NCI-H748 treated with DMSO at 0.1 percent for 48 hours (cell line): Measurements from ENCODE around the gene KLHL3.

Experiments used
- DNase-seq: peaks from one replicate; lab custom pipeline; 2025; lab: John Stamatoyannopoulos, UW

The KLHL3 gene

GRCh38 chr5:137708796-137709559 is 26.9 kb downstream of the KLHL3 start:
- no peak for DNase-seq

GRCh38 chr5:137708062-137708461 is 27.8 kb downstream of the KLHL3 start:
- no peak for DNase-seq

DNA sequence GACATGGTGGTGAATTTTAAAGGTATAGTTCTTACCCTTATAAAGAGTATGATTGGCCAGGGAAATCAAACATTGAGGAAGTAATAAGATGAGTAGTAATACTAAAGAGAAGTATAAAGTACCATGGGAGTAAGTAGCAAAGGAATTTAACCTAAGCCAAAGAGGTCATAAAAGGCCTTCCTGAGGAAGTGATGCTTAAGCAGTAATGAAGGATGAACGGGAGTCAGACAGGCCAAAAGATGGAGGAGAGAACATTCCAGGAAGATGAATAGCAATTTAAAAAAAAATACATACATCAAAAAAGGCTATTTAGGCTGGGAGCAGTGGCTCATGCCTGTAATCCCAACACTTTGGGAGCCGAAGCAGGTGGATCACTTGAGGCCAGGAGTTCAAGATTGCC is 29.0 kb downstream of the KLHL3 start:
- no peak for DNase-seq

- no peak for DNase-seq
Observed at GRCh38 chr5:137705106-137705505, 30.8 kb downstream of the KLHL3 start.

DNA sequence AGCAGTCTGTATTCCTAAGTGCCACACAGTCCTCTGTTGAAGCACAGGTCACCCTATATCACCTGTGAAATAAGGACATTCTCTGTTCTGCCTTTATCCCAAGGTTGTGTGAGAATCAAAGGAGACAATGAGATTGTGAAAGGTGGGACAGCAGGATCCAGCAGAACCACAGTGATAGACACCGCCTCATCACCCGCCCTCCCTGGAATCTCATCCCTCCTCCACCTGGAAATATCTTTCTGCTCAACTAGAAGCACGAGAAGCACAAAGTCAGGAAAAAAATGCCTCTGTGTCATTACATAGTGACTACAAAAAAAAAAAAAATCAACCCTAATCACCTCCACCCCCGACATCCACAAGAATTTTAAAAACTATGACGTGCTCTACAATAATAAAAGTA is 32.3 kb downstream of the KLHL3 start:
- DNase-seq: no peak

GRCh38 chr5:137700282-137700680 is 35.6 kb downstream of the KLHL3 start:
- DNase-seq: no peak

GRCh38 chr5:137699336-137700281 is 36.3 kb downstream of the KLHL3 start:
- no peak for DNase-seq

GRCh38 chr5:137696481-137696880 is 39.4 kb downstream of the KLHL3 start:
- no peak for DNase-seq

GRCh38 chr5:137695651-137696428 is 40.0 kb downstream of the KLHL3 start:
- DNase-seq: no peak

DNA sequence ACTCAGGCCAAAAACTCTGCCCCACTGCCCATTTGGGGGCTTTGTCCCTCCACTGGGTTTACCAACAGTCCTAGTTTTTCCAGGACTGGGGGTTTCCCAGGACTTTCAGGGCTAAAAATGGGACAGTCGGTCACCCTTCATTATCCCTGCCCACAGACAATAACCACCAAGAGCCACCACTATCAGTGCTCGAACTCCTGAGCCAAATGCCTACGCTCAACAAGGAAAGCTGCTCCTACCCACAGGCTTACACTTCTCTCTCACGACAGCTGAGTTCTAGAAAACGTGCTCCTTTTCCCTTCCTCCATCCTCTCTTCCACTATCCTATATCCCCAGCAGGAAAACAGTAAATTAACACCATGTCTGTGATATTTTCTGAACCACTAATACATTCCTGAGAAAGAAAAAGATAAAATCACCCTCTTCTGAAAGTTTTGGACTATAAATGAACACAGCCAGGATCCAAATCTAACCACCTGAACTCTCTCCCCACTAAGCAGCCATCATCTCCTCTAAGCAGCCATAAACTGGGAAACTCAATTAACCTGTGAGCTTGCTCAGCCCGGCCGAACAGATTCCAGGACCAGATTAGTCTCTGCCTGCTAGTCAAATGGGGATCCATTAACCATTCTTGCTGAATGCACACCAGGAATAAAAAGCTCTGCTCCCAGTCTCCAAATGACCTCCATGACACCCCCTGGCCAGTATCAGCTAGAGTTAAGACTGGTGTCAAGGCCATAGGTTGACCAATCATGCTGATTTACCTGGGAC is 41.8 kb downstream of the KLHL3 start:
- no peak for DNase-seq

GRCh38 chr5:137693307-137693950 is 42.5 kb downstream of the KLHL3 start:
- DNase-seq: no peak

DNA sequence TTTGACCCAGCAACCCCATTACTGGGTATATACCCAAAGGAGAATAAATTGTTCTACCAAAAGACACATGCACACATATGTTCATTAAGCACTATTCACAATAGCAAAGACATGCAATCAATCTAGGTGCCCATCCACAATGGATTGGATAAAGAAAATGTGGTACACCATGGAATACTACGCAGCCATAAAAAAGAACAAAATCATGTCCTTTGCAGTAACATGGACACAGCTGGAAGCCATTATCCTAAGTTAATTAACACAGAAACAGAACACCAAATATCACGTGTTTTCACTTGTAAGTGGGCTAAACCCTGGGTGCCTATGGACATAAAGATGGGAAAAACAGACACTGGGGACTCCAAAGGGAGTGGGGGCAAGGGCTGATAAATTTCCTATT is 46.6 kb downstream of the KLHL3 start:
- no peak for DNase-seq

DNA sequence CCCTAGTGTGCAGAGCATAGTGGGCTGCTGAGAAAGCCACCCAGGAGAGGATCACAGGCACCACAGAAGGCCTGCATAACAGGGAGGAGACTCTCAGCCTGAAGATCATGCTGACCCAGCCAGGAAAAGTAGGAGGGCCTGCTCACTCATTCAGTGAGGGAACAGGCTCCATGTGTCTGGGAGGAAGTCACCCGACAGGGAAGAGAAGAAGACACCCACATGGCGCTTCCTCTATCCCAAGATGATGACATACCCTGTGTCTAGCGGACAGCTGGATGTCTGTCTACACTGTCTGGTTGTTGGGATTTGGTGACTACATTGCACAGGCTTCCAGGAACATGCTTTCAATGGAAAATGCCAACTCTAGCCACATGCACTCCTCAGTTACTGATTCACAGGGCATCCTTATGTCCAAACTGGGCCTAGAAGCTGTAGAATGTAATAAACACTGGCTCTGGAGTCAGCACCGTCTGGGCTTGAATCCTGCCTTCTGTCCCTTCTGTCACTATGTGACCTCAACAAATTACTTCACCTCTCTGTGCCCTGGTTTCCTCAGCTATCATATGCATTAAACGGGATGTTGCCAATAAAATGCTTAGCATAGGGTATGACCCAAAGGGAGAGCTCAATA is 47.6 kb downstream of the KLHL3 start:
- no peak for DNase-seq

DNA sequence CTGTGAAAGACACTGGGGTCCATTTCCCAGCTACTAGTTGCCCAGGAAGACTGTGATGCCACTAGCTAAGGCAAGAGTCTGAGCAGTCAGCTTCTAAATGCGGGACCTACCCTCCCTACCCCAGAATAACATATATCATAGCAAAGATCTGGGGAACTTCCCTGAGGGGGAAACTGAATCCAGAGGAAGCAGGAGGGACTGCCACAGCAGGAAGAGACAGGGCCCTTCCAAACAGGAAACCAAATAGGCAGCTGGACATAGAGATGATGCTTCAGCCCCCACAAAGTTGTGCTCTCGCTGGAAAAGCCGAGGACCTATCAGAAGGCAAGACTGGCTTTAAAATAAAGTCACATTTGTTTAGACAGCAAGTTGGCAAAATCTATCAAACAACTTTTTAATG is 51.1 kb downstream of the KLHL3 start:
- no peak for DNase-seq

GRCh38 chr5:137681191-137681590 is 54.7 kb downstream of the KLHL3 start:
- no peak for DNase-seq

DNA sequence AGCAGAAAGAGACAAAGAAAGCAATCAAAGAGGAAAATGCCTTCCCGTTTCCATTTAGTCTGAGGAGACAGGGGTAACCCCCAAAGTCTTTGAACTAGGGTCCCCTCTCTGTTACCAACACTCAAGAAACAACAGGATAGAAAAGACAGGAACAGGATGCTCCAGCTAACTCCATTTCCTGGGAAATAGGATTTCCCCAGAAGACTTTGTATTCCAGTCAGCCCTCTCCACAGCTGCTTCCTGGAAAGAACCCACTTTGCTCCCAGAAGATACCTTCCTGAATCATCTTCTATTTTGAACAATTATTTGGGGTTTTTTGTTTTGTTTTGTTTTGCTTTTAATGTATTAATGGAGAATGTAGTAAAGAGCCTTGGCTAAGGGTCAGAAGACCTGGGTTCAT is 56.0 kb downstream of the KLHL3 start:
- no peak for DNase-seq

DNA sequence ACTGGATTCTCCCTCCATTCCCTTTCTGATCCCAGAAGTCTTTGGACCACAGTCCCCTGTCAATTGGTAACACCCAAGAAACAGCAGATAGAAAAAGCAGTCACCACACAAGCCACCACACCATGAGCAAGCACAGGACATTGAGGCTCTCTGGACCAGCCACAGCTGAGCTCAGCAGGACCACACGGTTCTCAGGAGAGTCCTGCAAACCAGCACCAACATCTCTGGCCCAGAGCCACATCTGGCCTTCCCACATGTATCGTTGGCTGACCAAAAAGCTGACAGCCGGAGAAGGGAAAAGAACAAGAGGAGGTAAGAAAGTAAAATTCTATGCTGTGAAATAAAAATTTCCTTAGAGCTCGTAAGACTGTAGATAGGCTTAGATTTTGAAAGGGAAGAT is 56.7 kb downstream of the KLHL3 start:
- DNase-seq: no peak

- DNase-seq: no peak
Observed at GRCh38 chr5:137672881-137673280, 63.0 kb downstream of the KLHL3 start.

DNA sequence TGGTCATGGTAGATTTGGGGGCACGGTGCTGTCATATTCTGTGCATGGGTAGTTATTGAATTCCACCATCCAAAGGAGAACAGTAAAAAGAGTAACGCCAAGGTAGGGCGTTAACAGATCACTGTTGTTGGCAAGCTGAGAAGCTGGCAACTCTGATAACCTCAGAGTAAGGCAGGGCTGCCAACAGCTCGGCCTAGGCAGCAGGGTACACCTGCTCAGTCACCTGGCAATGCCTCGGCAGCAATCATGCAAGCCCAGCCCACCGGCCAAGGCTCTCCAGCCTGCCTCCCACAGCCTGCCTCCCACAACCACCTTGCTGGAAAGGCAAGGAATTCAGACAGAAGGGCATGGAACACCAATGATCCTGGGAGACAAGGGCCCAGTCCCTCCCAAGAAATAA is 63.9 kb downstream of the KLHL3 start:
- no peak for DNase-seq

DNA sequence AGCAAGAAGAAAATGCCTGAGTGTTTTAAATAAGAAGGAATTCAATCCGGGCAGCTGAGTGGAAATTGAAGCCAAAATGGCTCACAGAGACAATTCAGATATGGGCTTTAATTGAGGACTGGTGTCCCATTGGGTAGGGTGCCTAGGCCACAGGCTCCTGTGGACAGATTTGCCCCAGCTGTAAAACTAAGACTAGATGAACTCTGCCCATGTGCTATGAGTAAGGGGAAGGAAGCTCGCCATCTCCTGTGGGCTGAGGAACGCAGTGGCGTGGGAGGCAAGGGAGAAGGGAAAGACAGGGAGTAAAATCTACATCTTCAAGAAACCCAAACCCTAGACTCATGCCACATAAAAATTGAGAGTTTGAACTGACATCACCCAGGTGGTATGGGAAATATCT is 66.1 kb downstream of the KLHL3 start:
- DNase-seq: no peak

DNA sequence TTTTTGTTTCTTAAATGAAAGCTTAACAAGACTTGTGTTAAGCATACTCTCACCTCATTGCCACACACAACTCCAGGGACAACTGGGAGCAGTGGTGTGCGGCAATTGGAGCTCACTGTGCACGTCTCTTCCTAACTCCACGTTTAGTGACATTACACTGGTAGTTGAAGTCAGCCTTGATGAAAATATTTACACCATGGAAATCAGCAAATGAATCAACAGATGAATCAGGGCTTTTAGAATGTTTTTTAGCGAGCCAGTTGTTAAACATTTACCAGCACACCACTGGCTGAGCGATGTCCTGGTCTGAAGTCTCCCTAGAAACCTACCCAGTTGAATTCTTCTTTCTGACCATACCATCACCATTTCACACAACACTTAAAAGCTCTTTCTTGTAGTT is 67.3 kb downstream of the KLHL3 start:
- no peak for DNase-seq
